ENCODE measurements around the gene CCDC88A. TPM values are rescaled to one million over a fixed set of nuclear protein-coding genes. Genes with fewer than 3 reads are reported as not detected.
"Not testable (repeated sequence)": the region's sequence is repeated elsewhere in the genome, so short reads cannot be mapped to it uniquely, and the experiment has no call there.

Gene CCDC88A
- total and polyA plus RNA-seq, 4 experiments from 2014 or later, result 0.53 to 19.1 (median 13.8) TPM

GRCh38 chr2:55358451-55358850, 61.2 kb downstream of the CCDC88A start:
- Histone ChIP-seq H3K4me1 (ENCODE audit: insufficient read depth, low read length) (no peaks in the 10 kb centered on the region), H3K27me3 (ENCODE audit: insufficient read depth, low read length) (no peaks in the 10 kb centered on the region), H3K9me3 (ENCODE audit: control insufficient read depth in 1 of 2, low read length in 2 of 2) (no peaks in the 10 kb centered on the region), H3K27ac (ENCODE audit: low read depth, low read length) (no peak overlapping the region), H3K36me3 (ENCODE audit: insufficient read depth, low read length) (no peaks in the 10 kb centered on the region), H3K4me3 (ENCODE audit: low read length in 2 of 2) (no peak overlapping the region)
- ChIA-PET POLR2A (ENCODE audit: partially characterized antibody) (no interaction called here), CTCF (ENCODE audit: partially characterized antibody) (no interaction called here)
- Mint-ChIP-seq H3K9me3 (peaks cover 0 to 2% (median 0%) of the 10 kb centered on the region in 8 donors), H3K4me1 (no peaks in the 10 kb centered on the region), H3K4me3 (no peak overlapping the region), H3K27ac (peak overlapping the region in 1 of 7 donors; percentile 7), H3K27me3 (no peaks in the 10 kb centered on the region), H3K36me3 (peaks cover 1 to 7% of the 10 kb centered on the region in 2 donors)
- intact Hi-C loops (cut with micrococcal nuclease), result no loop called here
- DNase-seq, result no peak

GRCh38 chr2:55357927-55358326, 61.7 kb downstream of the CCDC88A start:
- ChIA-PET POLR2A (ENCODE audit: partially characterized antibody) (no interaction called here), CTCF (ENCODE audit: partially characterized antibody) (no interaction called here)
- no peaks in the 10 kb centered on the region for H3K4me1 ChIP-seq (ENCODE audit: insufficient read depth, low read length)
- H3K9me3 ChIP-seq (ENCODE audit: control insufficient read depth in 1 of 2, low read length in 2 of 2), result no peaks in the 10 kb centered on the region
- Mint-ChIP-seq H3K36me3 (peaks cover 1 to 7% of the 10 kb centered on the region in 2 donors), H3K9me3 (peaks cover 0 to 2% (median 0%) of the 10 kb centered on the region in 8 donors), H3K27ac (no peak overlapping the region), H3K27me3 (no peaks in the 10 kb centered on the region), H3K4me1 (no peaks in the 10 kb centered on the region), H3K4me3 (no peak overlapping the region)
- H3K27ac ChIP-seq (ENCODE audit: low read depth, low read length), result no peak overlapping the region
- H3K27me3 ChIP-seq (ENCODE audit: insufficient read depth, low read length), result no peaks in the 10 kb centered on the region
- no peaks in the 10 kb centered on the region for H3K36me3 ChIP-seq (ENCODE audit: insufficient read depth, low read length)
- H3K4me3 ChIP-seq (ENCODE audit: low read length in 2 of 2), result no peak overlapping the region
- no peak for DNase-seq
- intact Hi-C loops (cut with micrococcal nuclease), result no loop called here

- Mint-ChIP-seq H3K4me1 (no peaks in the 10 kb centered on the region), H3K27me3 (no peaks in the 10 kb centered on the region), H3K4me3 (no peak overlapping the region), H3K9me3 (peaks cover 0 to 2% (median 0%) of the 10 kb centered on the region in 8 donors), H3K27ac (no peak overlapping the region), H3K36me3 (peaks cover 1 to 7% of the 10 kb centered on the region in 2 donors)
- intact Hi-C loops (cut with micrococcal nuclease), result no loop called here
- H3K27ac ChIP-seq (ENCODE audit: low read depth, low read length), result no peak overlapping the region
- ChIA-PET CTCF (ENCODE audit: partially characterized antibody) (no interaction called here), POLR2A (ENCODE audit: partially characterized antibody) (no interaction called here)
- H3K36me3 ChIP-seq (ENCODE audit: insufficient read depth, low read length), result no peaks in the 10 kb centered on the region
- H3K27me3 ChIP-seq (ENCODE audit: insufficient read depth, low read length), result no peaks in the 10 kb centered on the region
- no peak for DNase-seq
- no peaks in the 10 kb centered on the region for H3K4me1 ChIP-seq (ENCODE audit: insufficient read depth, low read length)
- no peaks in the 10 kb centered on the region for H3K9me3 ChIP-seq (ENCODE audit: control insufficient read depth in 1 of 2, low read length in 2 of 2)
- no peak overlapping the region for H3K4me3 ChIP-seq (ENCODE audit: low read length in 2 of 2)
Observed at GRCh38 chr2:55357164-55357563, 62.5 kb downstream of the CCDC88A start.

- H3K27me3 Mint-ChIP-seq; H3K27ac Mint-ChIP-seq; DNase-seq; H3K9me3 ChIP-seq (ENCODE audit: control insufficient read depth in 1 of 2, low read length in 2 of 2); H3K27ac ChIP-seq (ENCODE audit: low read depth, low read length); CTCF ChIA-PET (ENCODE audit: partially characterized antibody); H3K4me3 Mint-ChIP-seq; H3K9me3 Mint-ChIP-seq; H3K4me1 ChIP-seq (ENCODE audit: insufficient read depth, low read length); POLR2A ChIA-PET (ENCODE audit: partially characterized antibody); H3K4me1 Mint-ChIP-seq; intact Hi-C loops (cut with micrococcal nuclease); H3K27me3 ChIP-seq (ENCODE audit: insufficient read depth, low read length); H3K4me3 ChIP-seq (ENCODE audit: low read length in 2 of 2); H3K36me3 ChIP-seq (ENCODE audit: insufficient read depth, low read length): not testable (repeated sequence)
- H3K36me3 Mint-ChIP-seq, result peaks cover 4 to 13% of the 10 kb centered on the region in 2 donors
Observed at GRCh38 chr2:55356136-55356535, 63.5 kb downstream of the CCDC88A start.

- H3K27ac Mint-ChIP-seq, result no peak overlapping the region
- intact Hi-C loops (cut with micrococcal nuclease), result no loop called here
- H3K4me3 ChIP-seq (ENCODE audit: low read length in 2 of 2), result no peak overlapping the region
- no peaks in the 10 kb centered on the region for H3K36me3 ChIP-seq (ENCODE audit: insufficient read depth, low read length)
- H3K9me3 ChIP-seq (ENCODE audit: control insufficient read depth in 1 of 2, low read length in 2 of 2), result no peaks in the 10 kb centered on the region
- ChIA-PET POLR2A (ENCODE audit: partially characterized antibody) (no interaction called here), CTCF (ENCODE audit: partially characterized antibody) (no interaction called here)
- no peak overlapping the region for H3K4me3 Mint-ChIP-seq
- H3K27me3 Mint-ChIP-seq, result no peaks in the 10 kb centered on the region
- no peak overlapping the region for H3K27ac ChIP-seq (ENCODE audit: low read depth, low read length)
- peaks cover 0 to 2% (median 0%) of the 10 kb centered on the region in 8 donors for H3K9me3 Mint-ChIP-seq
- peaks cover 4 to 13% of the 10 kb centered on the region in 2 donors for H3K36me3 Mint-ChIP-seq
- no peak for DNase-seq
- no peaks in the 10 kb centered on the region for H3K27me3 ChIP-seq (ENCODE audit: insufficient read depth, low read length)
- no peaks in the 10 kb centered on the region for H3K4me1 Mint-ChIP-seq
- no peaks in the 10 kb centered on the region for H3K4me1 ChIP-seq (ENCODE audit: insufficient read depth, low read length)
Observed at GRCh38 chr2:55355451-55355850, 64.2 kb downstream of the CCDC88A start.

GRCh38 chr2:55351672-55352071, 68.0 kb downstream of the CCDC88A start:
- H3K4me3 Mint-ChIP-seq, result no peak overlapping the region
- H3K36me3 ChIP-seq (ENCODE audit: insufficient read depth, low read length), result no peaks in the 10 kb centered on the region
- POLR2A ChIA-PET (ENCODE audit: partially characterized antibody), result no interaction called here

GRCh38 chr2:55345064-55345463, 74.6 kb downstream of the CCDC88A start:
- CTCF ChIA-PET (ENCODE audit: partially characterized antibody), result no interaction called here

More at GRCh38 chr2:55351672-55352071, 68.0 kb downstream of the CCDC88A start:
- CTCF ChIA-PET (ENCODE audit: partially characterized antibody), result no interaction called here
- no peaks in the 10 kb centered on the region for H3K27me3 ChIP-seq (ENCODE audit: insufficient read depth, low read length)
- DNase-seq, result no peak
- no peaks in the 10 kb centered on the region for H3K9me3 ChIP-seq (ENCODE audit: control insufficient read depth in 1 of 2, low read length in 2 of 2)
- intact Hi-C loops (cut with micrococcal nuclease), result no loop called here
- no peak overlapping the region for H3K27ac ChIP-seq (ENCODE audit: low read depth, low read length)
- H3K4me1 Mint-ChIP-seq, result no peaks in the 10 kb centered on the region
- H3K27ac Mint-ChIP-seq, result no peak overlapping the region
- no peaks in the 10 kb centered on the region for H3K27me3 Mint-ChIP-seq
- H3K9me3 Mint-ChIP-seq, result peaks cover 0 to 2% (median 0%) of the 10 kb centered on the region in 8 donors
- H3K4me1 ChIP-seq (ENCODE audit: insufficient read depth, low read length), result no peaks in the 10 kb centered on the region
- H3K4me3 ChIP-seq (ENCODE audit: low read length in 2 of 2), result no peak overlapping the region
- H3K36me3 Mint-ChIP-seq, result peaks cover 10 to 17% of the 10 kb centered on the region in 2 donors

GRCh38 chr2:55338268-55338667, 81.4 kb downstream of the CCDC88A start:
- Mint-ChIP-seq H3K27ac (no peak overlapping the region), H3K36me3 (peaks cover 0 to 4% of the 10 kb centered on the region in 2 donors), H3K9me3 (no peaks in the 10 kb centered on the region), H3K4me1 (no peaks in the 10 kb centered on the region), H3K4me3 (no peak overlapping the region), H3K27me3 (no peaks in the 10 kb centered on the region)
- ChIA-PET CTCF (ENCODE audit: partially characterized antibody) (no interaction called here), POLR2A (ENCODE audit: partially characterized antibody) (no interaction called here)
- H3K27ac ChIP-seq (ENCODE audit: low read depth, low read length), result no peak overlapping the region
- H3K27me3 ChIP-seq (ENCODE audit: insufficient read depth, low read length), result no peaks in the 10 kb centered on the region
- H3K4me1 ChIP-seq (ENCODE audit: insufficient read depth, low read length), result no peaks in the 10 kb centered on the region
- H3K36me3 ChIP-seq (ENCODE audit: insufficient read depth, low read length), result no peaks in the 10 kb centered on the region
- H3K9me3 ChIP-seq (ENCODE audit: control insufficient read depth in 1 of 2, low read length in 2 of 2), result no peaks in the 10 kb centered on the region
- H3K4me3 ChIP-seq (ENCODE audit: low read length in 2 of 2), result no peak overlapping the region
- intact Hi-C loops (cut with micrococcal nuclease), result no loop called here
- DNase-seq, result no peak

More at GRCh38 chr2:55345064-55345463, 74.6 kb downstream of the CCDC88A start:
- POLR2A ChIA-PET (ENCODE audit: partially characterized antibody), result no interaction called here
- Histone ChIP-seq H3K9me3 (ENCODE audit: control insufficient read depth in 1 of 2, low read length in 2 of 2) (no peaks in the 10 kb centered on the region), H3K36me3 (ENCODE audit: insufficient read depth, low read length) (no peaks in the 10 kb centered on the region), H3K27ac (ENCODE audit: low read depth, low read length) (no peak overlapping the region), H3K4me3 (ENCODE audit: low read length in 2 of 2) (no peak overlapping the region), H3K4me1 (ENCODE audit: insufficient read depth, low read length) (no peaks in the 10 kb centered on the region), H3K27me3 (ENCODE audit: insufficient read depth, low read length) (no peaks in the 10 kb centered on the region)
- H3K4me3 Mint-ChIP-seq, result no peak overlapping the region
- H3K27ac Mint-ChIP-seq, result no peak overlapping the region
- H3K27me3 Mint-ChIP-seq, result no peaks in the 10 kb centered on the region
- peaks cover 8 to 10% of the 10 kb centered on the region in 2 donors for H3K36me3 Mint-ChIP-seq
- no peaks in the 10 kb centered on the region for H3K4me1 Mint-ChIP-seq
- DNase-seq, result no peak
- no peaks in the 10 kb centered on the region for H3K9me3 Mint-ChIP-seq
- intact Hi-C loops (cut with micrococcal nuclease), result no loop called here
